Sigmoid colon (tissue), 4 donors: ENCODE measurements around the gene ABI3.

Source experiments
- EP300 ChIP-seq, 4 donors: sonication (generic); formaldehyde crosslinking; IDR thresholded peaks; one replicate each; pipeline ENCODE4 v1.6.1; 2017; ENCODE audit warnings: antibody characterized with exemption in 4 of 4
- POLR2A ChIP-seq, 2 donors: fragments of 450-650 bp; IDR thresholded peaks; one replicate each; pipeline ENCODE4 v1.6.1; 2016; ENCODE audit warnings: antibody characterized with exemption in 2 of 2, mild to moderate bottlenecking in 2 of 2, moderate library complexity in 2 of 2
- POLR2AphosphoS5 ChIP-seq, 4 donors: sonication (generic); formaldehyde crosslinking; IDR thresholded peaks; one replicate each; pipeline ENCODE4 v1.6.1; 2017; ENCODE audit warnings: antibody characterized with exemption in 4 of 4
- TF ChIP-seq, protein P1 (sequence below), 4 experiments: fragments of 450-650 bp in 3 of 4; fragments of 200-600 bp in 1 of 4; IDR thresholded peaks; one replicate each; pipeline ENCODE4 v1.5.1; 2016 to 2019; ENCODE audit warnings: antibody characterized with exemption in 4 of 4, mild to moderate bottlenecking in 3 of 4, moderate library complexity in 2 of 4

DNA sequence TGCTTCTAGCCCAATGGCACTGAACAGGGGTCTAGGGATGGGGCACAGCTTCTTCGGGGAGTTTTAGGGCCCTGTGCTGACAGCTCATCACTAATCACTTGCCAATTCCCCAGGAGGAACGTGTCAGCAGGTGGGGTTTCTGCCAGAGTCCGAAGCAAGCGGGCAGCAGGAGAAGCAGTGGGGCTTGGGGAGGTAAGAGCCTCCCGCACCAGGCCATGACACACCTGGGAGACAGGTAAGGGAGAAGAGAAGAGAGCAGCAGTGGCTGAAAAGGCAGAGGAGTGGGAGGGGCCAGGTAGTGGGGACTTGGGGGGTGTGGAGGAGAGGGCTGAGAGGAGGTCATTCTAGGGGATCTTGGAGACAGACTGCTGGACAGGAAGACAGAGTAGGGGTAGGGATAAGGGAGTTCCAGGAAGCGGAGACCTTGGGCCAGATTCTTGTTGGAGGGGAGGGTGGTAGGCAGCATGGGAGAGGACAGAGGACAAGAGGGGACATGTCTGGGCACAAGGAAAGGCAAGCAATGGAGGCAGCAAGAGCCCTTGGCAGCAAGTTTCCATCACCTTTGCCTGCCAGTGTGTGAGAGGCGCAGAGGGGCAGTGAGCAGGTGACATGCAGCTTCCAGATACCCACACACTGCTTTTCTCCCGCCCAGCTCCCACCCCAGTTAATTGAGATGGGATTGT is 15.2 kb downstream of the ABI3 start:
- TF ChIP-seq, protein P1, sequence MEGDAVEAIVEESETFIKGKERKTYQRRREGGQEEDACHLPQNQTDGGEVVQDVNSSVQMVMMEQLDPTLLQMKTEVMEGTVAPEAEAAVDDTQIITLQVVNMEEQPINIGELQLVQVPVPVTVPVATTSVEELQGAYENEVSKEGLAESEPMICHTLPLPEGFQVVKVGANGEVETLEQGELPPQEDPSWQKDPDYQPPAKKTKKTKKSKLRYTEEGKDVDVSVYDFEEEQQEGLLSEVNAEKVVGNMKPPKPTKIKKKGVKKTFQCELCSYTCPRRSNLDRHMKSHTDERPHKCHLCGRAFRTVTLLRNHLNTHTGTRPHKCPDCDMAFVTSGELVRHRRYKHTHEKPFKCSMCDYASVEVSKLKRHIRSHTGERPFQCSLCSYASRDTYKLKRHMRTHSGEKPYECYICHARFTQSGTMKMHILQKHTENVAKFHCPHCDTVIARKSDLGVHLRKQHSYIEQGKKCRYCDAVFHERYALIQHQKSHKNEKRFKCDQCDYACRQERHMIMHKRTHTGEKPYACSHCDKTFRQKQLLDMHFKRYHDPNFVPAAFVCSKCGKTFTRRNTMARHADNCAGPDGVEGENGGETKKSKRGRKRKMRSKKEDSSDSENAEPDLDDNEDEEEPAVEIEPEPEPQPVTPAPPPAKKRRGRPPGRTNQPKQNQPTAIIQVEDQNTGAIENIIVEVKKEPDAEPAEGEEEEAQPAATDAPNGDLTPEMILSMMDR (IDR thresholded peaks at IDR 0.05) = no peak
- TF ChIP-seq EP300 (IDR thresholded peaks at IDR 0.05) = no peak
- TF ChIP-seq POLR2A (IDR thresholded peaks at IDR 0.05) = no peak
- no peak for TF ChIP-seq POLR2AphosphoS5 (IDR thresholded peaks at IDR 0.05)
